CD4-positive, alpha-beta T cell treated with Interleukin-17A for 4 hours (primary cell): Measurements from ENCODE around the gene GAS2L2.
A peak's percentile ranks its signal among the peaks of the same experiment; 100 is the strongest.

ENCODE experiments used
- DNase-seq: peaks from one replicate; pipeline ENCODE4 v3.0.0-alpha.2; 2020; ENCODE audit warnings: mixed read lengths

Gene GAS2L2

GRCh38 chr17:35752945-35753764 is at the start of gene GAS2L2:
Gene GAS2L2, minus strand, starts transcription at chr17:35753239. Its CDS starts 389 bp downstream, at chr17:35752850.
- no peak for DNase-seq

- peak; percentile 66 for DNase-seq
Measured at GRCh38 chr17:35801583-35802224, 48.7 kb upstream of the GAS2L2 start.

GRCh38 chr17:35799942-35800341 is 46.9 kb upstream of the GAS2L2 start:
- DNase-seq: no peak

DNA sequence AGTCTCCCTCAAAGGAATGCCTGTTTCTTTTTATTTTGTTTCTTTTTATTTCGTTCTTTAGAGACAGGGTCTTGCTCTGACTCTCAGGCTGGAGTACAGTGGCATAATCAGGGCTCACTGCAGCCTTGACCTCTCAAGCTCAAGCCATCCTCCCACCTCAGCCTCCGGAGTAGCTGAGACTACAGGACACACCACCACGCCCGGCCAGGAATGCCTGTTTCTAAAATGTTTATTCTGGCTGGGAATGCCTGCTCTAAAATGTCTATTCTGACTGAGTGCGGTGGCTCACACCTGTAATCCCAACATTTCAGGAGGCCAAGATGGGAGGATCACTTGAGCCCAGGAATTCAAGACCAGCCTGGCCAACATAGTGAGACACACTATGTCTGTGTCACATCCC is 44.9 kb upstream of the GAS2L2 start:
- no peak for DNase-seq

GRCh38 chr17:35797370-35797769 is 44.3 kb upstream of the GAS2L2 start:
- no peak for DNase-seq

DNA sequence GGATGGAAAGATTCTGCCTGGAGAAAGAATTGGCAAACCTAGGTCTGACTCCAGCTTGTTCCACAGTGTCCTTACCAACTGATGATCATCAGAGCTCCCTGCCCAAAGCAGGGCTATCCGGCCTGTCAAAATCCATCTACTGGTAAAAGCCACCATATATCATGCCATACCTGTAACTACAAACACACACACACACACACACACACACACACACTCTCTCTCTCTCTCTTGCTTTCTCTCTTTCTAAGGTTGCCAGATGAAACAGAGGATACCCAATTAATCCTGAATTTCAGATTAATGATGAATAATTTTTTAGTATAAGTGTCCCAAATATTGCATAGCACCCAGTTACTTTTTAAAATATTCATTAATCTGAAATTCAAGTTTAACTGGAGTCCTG is 43.9 kb upstream of the GAS2L2 start:
- no peak for DNase-seq

DNA sequence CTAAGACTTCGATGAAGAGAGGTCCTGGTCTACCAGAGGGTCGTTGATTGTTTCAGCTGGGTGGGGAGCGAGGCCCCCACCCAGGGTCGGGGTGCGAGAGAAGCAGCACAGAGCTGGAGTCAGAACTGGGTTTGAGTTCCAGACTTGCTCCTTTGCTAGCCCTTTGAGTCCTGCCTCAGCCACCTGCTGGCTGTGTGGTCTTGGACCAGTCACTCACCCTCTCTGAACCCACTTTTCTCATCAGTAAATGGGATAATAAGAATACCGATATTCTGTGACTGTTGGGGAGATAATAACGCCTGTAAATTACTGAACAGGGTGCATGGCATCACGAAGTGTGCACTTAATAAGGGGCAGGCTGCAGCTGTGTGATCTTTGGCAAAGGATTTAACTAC is 42.8 kb upstream of the GAS2L2 start:
- no peak for DNase-seq

DNA sequence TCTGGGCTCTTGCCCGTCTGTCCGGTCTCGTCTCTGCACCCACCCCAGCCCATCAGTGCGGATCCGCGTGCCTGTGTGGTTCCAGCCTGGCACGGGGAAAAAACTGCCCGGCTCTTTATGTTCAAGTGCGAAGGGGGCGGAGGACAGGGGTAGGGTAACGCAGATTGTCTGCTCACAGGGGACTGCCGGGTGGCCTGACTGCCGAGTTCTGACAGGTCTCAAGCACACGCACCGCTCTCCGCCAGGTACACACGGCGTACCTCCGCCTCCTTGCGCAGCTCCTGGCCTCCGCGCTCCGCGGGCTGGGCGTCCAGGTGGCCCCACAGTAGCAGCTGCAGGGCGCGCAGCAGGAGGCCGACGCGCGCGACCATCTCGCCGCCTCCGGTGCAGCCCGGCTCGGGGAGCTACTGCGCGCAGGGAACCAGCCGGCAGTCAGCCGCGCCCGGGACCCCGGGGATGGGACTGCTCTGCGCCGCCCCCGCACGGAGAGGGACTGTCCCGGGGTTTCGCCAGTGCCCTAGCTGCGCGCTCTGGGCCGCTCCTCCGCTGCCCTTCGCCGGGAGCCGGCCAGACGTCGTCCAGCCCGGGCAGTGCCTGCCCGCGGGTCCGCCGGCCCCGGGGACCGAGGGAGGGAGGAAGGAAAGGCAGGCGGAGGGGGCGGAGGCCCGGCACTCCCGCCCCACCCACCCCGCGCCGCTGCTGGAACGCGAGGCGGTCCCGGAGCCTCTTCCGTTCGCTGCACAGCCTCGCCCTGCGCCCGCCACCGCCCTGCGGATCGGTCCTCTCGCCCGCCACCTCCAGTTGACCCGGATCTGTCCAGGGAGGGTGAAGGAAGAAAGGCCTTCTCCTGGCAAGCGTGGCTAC is 42.2 kb upstream of the GAS2L2 start, which contains the start of gene MMP28:
Gene MMP28, minus strand, starts transcription at position 635 of the 864 bp plus-strand sequence. Its CDS starts 264 bp downstream, at position 371.
- peak; percentile 69 for DNase-seq

GRCh38 chr17:35793257-35793656 is 40.2 kb upstream of the GAS2L2 start:
- no peak for DNase-seq

DNA sequence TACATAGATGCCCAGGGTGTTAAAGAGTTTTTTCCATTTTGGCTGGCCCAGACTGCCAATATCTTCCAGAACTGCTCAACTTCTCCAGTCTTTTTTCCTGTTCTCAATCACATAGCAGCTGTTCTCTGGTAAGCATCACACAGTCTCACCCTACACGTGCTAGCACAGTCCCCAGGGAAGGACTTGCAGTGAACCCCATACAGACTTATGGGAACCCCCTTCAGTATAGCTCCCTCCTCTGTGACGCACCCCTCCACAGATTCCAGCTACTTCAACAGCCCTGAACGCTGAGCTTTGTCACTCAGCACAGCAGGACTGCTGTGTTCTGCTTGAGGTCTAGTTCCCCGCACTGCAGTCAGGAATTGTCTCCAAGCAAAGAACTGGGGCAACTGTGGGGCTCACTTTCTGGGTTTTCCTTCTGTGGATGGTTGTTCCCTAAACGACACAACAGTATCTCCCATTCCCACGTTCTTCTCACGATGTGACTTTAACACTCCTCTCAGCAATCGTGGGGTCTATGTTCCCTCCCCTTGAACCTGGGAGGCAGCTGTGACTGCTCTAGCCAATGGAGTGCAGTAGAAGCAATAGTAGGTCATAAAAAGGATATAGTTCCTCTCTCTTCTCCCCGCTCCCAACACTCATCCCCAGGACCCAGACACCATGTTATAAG is 38.8 kb upstream of the GAS2L2 start:
- no peak for DNase-seq

GRCh38 chr17:35790841-35791240 is 37.8 kb upstream of the GAS2L2 start:
- no peak for DNase-seq

- DNase-seq: peak; percentile 23
Measured at GRCh38 chr17:35788477-35789368, 35.7 kb upstream of the GAS2L2 start.

- no peak for DNase-seq
Measured at GRCh38 chr17:35786941-35787432, 33.9 kb upstream of the GAS2L2 start.

GRCh38 chr17:35784895-35785294 is 31.9 kb upstream of the GAS2L2 start:
- no peak for DNase-seq

DNA sequence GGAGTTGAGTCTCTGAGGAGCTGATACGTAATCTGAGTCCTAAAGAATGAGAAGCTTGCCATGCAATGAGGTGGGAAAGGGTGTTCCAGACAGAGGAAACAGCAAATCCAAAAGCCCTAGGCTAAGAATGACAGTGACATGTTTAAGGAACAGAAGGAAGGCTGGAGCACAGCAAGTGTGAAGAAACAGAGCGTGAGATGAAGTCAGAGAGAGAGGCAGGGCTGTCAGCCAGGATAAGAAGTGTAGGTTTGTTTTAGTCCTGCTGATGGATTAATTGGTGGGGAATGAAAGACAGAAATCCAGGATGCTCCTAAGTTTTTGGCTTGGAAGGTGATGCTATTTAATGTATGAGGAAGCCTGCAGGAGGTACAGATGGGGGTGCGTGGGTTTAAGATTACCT is 27.9 kb upstream of the GAS2L2 start:
- DNase-seq: no peak

GRCh38 chr17:35778641-35779196 is 25.7 kb upstream of the GAS2L2 start:
- no peak for DNase-seq

- DNase-seq: no peak
Measured at GRCh38 chr17:35775583-35775982, 22.5 kb upstream of the GAS2L2 start.

- no peak for DNase-seq
Measured at GRCh38 chr17:35775039-35775438, 22.0 kb upstream of the GAS2L2 start.

GRCh38 chr17:35774499-35774898 is 21.5 kb upstream of the GAS2L2 start:
- DNase-seq: no peak

DNA sequence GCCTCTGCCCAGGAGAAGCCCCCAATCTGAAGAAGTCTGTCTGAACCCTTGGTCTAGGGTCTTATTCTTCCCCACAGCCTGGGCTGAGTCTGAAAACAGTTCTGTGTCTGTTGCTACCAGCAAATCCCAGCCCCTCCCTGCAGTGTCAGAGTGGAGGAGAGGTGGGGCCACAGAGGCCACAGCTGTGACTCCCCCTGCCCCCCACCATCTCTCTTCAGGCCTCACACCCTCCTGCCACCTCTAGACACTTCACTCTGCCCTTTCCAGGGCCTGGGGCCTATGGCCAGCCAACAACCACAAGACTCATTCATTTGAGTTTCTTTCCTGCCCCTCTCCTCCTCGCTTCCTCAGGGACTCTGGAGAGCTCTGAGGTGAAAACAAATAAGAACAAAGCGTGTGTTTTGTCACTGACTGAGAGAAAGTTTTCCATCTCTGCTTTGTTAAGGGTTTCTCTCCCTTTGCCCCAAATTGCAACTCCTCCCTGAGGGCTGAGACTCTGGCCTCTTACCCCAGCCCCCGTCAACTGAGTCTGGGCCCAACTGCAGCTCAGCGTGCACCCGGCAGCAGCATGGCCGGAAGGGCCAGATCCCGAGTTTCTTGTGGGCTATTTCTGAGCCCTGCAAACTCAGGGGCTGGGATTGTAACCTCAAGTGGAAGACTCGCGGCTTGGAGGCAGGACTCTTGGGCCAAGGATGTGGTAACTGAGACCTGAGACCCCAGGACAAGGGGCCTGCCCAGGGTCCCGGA is 20.8 kb upstream of the GAS2L2 start:
- DNase-seq: no peak
